Adipose tissue (tissue), 3 donors: ENCODE measurements around the gene FCHSD2. TPM values are rescaled to one million over a fixed set of nuclear protein-coding genes. Genes with fewer than 3 reads are reported as not detected.
"Not testable (repeated sequence)": the region's sequence is repeated elsewhere in the genome, so short reads cannot be mapped to it uniquely, and the experiment has no call there.

Experiments
- H3K27ac ChIP-seq: one replicate; pipeline ENCODE4 v1.5.1; 2013; ENCODE audit warnings: low read depth, low read length
- WGBS, 3 donors: extraction: QIAGEN DNeasy Blood & Tissue Kit; methylation state at CpG; one replicate each; pipeline ENCODE4 v1.1.7; 2013; 5-methylcytosine and 5-hydroxymethylcytosine counted together
- polyA plus RNA-seq, 3 donors: library from polyadenylated mRNA; stranded (reverse); fragments of 200-250 nt; gene quantifications; one replicate each; pipeline ENCODE4 v1.2.3, GENCODE V29; 2013
- donor health status: healthy with polysubstance abuse.
- donor health status: Bipolar disorder and iron deficiency.
- donor health status: healthy.

Gene FCHSD2
- polyA plus RNA-seq, 3 donors, result 4.9 to 17.8 (median 16.3) TPM

DNA sequence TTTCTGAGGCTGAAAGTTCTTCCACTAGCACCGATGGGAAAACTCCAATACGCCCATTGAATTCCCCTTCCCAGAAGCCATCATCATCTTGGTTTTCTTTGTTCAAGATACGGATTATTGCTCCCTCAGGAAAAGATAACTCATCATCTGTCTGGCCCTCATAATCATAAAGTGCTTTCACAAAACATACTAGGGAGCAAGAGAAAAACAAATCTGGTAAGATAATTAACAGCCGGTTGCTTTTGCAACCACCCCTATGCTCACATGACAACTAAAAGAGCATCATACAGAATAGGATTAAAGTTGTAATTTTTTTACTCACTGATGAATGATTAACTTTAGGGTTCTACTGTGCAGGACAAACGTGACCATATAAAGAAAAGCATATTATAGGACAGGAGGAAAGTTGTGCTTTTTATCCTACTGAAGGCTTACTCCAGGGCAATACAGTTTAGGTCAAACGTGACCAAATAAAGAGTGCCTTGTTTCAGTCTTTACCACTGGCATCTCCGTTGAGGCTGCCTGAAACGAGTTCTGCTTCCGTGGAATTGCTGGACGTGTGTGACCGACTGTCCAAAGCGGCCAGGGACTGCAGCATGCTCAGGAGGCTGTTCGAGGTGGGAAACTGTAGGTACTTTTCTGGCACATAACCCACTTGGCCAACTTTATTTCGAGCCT is 299.3 kb downstream of the FCHSD2 start:
- 71 to 86% (median 80%) methylated on average over 14 of the region's 14 CpGs for WGBS, 3 donors
- no peak overlapping the region for H3K27ac ChIP-seq

DNA sequence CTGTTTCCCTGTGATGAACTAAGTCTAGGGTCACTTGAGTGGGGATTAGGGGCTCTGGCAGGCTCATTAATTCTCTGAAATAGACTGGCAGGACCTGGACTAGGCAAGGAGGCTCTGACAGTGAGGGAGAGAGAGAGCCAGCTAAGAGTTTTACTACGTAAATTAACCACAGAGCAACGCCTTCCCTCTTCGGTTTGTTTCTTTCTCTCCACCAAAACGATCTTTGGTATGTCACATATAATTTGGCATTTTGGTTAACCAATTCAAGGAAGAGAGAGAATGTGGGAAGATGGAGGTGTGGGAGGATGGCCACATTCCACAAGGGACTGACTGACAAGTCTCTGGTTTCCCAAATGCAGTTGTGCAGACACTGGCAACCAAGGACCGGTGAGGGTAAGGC is 300.0 kb downstream of the FCHSD2 start:
- WGBS, 3 donors, result 81 to 86% (median 83%) methylated on average over 5 of the region's 5 CpGs
- no peak overlapping the region for H3K27ac ChIP-seq

DNA sequence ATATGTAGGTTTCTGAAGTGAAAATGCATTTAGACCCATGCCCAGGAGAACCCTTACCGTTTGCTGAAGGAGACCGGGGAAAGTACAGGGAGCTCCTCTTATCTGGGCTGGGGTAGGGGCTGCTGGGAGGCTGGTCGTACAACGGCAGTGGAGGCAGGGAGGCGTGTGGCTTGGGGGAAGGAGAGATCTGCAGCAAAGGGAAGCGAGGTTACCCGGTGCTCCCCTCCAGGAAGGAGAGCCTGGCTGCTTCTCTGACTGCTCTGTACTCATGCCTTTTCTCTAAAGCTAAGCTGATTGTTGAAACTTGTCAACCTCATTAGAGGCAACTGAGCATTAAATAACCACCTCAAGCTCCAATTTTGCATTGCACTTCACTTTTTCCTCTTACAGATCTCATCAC is 300.7 kb downstream of the FCHSD2 start:
- WGBS, 3 donors, result 85 to 89% (median 85%) methylated on average over 7 of the region's 7 CpGs
- no peak overlapping the region for H3K27ac ChIP-seq

DNA sequence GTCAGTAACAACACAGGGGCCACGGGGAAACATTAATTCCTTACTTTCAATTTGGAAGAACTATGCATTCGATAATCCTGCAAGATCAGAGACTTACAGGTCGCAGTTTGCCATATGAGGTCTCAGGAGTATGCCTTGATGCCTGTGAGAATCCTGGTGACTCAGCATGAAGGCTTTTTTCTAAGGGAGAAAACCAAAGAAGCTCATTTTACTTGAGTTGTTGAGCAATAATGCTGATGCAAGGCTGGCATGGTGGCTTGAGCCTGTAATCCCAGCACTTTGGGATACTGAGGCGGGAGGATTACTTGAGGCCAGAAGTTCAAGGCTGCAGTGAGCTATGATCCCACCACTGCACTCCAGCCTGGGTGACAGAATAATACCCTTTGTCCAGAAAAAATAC is 301.3 kb downstream of the FCHSD2 start:
- H3K27ac ChIP-seq, result no peak overlapping the region
- WGBS, 3 donors, result 73 to 97% (median 89%) methylated on average over 4 of the region's 4 CpGs

DNA sequence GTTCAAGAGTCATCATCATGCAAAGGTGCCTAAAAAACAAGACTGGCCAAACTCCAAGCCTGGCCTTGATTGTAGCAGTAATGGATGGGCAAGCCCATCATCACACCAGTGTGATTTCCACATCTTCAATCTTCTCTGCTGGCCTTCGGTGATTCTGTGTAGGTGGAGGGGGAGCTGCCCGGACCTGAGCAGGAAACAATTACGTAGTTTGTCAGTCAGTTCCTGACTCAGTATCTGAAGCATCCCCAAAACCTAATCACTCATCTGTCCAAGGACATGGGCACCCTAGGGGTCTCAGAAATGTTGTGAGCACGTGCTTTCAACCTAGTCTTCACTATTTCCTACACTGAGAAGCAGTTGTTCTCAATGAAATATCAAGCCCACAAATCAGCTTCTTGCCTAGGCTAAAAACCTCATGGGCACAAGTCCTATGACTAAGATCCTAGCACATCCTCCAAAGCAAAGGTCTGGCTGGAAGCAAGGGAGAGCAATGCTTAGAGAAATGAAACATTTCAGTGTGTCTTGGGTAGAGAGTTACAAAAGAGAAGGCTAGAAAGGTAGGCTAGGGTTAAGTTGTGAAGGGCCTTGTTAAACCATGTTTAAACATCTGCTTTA is 303.3 kb downstream of the FCHSD2 start:
- 63 to 77% (median 77%) methylated on average over 4 of the region's 4 CpGs for WGBS, 3 donors
- H3K27ac ChIP-seq, result no peak overlapping the region

DNA sequence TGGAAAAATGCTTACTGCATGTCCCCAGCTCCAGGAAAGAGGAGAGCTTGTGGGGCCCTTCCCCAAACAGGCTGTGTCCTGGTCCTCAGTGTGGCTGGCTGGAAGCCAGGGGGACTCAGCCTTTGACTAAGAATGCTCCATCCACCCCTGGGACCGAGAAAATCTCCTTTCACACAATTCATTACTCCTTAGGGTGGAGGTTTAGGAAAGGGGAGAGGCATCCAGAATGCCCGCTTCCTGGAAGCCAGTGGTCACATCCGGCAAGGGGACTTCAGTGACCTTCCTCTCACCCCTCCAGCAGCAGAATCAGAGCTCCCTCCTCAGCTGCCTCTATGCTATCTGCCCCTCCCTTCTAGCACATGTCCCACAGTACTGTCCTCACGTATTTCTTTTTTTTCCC is 306.0 kb downstream of the FCHSD2 start:
- WGBS, 3 donors, result 45 to 74% (median 48%) methylated on average over 4 of the region's 4 CpGs
- H3K27ac ChIP-seq, result no peak overlapping the region

DNA sequence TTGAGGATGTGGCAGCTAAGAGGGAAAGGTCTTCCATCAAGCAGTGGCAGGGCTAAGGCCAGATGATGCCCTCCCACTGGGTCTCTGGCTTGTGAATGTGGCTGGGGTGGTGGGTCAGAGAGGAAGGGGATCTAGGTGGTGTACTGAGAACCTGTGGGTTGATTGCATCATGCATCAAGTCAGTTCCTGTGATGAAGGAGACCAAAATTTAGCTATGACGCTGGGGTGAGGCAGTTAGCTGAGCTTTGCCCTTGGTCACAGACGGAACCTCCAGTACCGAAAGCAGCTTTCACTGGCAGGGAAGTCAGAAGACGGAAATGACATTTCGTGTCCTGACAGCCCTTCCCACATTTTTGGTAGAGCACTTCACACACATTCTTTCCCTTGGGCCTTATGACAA is 307.2 kb downstream of the FCHSD2 start:
- H3K27ac ChIP-seq, result peak overlapping the region; percentile 41
- WGBS, 3 donors, result 38 to 83% (median 46%) methylated on average over 5 of the region's 5 CpGs

DNA sequence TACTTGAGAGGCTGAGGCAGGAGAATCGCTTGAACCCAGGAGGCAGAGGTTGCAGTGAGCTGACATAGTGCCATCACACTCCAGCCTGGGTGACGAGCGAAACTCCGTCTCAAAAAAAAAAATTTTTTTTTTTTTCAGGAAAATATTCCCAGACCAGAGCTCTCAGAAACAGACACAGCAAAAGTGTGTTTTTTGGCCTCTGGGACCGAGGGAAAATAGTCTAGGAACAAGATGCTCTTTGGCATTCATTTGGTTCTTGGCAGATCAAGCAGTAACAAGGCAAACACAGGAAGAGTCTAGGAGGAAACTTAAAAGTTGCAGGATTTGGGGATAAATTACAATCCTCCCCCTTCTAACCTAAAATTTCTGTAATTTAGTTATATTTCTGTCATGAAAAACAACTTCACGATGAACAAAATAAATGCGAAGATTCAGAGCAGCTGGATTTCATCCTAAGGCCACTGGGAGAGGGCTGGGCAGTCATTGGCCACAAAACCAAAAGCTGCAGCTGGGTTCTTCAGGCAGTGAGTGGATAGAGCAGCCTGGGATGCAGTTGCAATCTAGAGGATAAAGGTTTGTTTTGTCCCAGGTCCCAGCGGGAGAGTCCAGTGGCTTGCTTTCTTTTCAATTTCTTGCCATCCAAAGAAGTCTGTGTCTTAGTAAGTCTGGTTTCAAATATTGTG is 308.2 kb downstream of the FCHSD2 start:
- WGBS, 3 donors, result 38 to 68% (median 51%) methylated on average over 8 of the region's 8 CpGs
- no peak overlapping the region for H3K27ac ChIP-seq

DNA sequence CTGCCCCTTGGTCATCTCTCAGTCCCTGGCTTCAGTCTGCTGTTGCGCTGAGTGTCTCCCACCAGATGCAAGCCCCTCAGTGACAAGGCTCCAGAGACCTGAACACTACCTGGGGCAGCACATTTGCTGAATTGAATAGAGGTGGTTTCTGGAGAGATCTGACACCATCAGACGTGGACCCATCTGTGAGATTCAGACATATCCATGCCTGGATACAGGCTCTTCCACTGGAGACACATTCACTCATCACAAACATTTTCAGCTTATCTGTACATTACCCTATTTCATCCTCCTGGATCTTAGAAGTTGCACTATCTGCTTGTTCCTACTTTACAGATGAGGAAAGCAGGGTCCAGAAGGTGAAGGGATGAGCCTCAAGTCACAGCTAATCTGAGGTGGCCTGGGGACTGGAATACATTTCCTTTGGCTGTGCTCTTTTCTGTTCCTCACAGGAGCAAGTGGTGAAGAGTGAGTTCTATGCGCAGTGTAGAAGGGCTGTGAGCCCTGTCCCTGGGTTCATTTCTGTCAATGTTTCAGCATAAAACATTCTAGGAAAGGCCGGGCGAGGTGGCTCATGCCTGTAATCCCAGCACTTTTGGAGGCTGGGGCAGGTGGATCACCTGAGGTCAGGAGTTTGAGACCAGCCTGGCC is 308.9 kb downstream of the FCHSD2 start:
- WGBS, 3 donors, result 91 to 97% (median 94%) methylated on average over 5 of the region's 5 CpGs
- H3K27ac ChIP-seq, result no peak overlapping the region

DNA sequence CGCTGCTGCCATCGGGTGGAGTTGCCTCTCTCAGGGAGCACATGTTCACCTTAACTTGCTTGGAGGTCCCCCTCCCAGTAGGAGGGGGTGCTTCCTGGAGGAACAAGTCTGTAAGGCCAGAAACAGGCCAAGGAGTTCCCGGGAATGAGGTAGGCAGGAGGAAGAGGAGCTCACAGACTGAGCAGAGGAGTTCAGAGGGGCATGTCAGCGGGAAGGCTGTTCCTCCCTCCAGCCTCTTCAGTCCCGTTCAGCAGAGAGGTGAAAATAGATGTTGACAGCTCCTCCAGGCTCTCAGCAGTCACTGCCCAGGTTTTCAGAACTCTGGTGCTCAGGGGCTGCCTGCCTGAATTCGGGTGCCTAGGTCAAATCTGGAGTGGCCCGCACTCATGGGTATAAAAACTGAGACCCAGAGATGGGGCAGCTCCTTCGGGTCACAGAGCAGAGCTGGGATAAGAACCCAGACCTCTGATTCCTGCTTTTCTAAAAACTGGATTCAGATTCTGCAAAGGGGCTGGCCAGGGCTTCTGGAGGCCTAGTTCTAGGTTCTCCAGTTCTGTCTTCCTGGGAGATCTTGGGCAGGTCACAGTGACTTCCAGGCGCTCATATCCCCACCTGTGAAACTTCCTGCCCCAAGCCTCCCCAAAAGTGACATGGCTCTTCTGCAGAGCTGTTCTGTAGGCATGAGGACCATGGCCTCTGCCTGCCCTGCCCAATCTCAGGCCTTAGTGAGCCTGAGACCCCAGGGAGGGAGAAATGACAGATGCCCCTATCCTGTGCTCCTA is 309.6 kb downstream of the FCHSD2 start:
- WGBS, 3 donors, result 65 to 74% (median 72%) methylated on average over 9 of the region's 9 CpGs
- no peak overlapping the region for H3K27ac ChIP-seq

DNA sequence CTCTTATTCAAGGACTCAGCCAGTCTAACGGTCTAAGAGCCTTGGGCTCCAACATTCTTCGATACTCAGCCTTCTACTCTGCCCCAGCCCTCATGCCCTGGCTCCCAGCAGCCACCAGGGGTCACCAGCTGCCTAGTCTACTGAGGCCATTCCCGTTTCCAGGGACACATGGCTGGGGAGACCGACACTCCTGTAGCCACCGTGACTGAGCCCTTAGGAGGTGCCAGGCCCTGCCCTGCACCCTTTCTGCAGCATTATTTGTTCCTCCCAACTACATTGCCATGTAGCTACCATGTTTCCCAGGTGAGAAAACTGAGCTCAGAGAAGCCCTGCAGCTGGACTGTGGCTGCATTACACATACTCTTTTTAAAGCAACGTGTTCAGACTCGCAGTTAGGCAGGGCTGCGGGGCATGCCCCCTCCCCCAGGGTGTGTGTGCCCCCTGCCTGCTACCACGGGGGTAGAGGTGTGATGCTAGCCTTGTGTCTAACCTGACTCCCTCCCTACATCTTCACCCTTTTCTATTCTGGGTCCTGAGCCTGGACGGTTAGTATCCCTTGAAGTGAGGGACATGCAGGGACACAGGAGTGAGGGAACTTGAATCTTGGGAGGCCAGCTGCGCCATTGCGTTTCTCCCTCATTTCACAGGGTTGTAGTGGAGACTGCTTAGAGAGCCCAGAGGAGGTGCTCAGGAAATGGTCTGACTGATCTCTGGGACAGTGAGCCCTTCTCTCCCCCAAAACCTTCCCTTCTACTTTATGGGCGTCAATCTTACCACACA is 310.4 kb downstream of the FCHSD2 start:
- WGBS, 3 donors, result 36 to 56% (median 46%) methylated on average over 13 of the region's 13 CpGs
- H3K27ac ChIP-seq, result no peak overlapping the region

DNA sequence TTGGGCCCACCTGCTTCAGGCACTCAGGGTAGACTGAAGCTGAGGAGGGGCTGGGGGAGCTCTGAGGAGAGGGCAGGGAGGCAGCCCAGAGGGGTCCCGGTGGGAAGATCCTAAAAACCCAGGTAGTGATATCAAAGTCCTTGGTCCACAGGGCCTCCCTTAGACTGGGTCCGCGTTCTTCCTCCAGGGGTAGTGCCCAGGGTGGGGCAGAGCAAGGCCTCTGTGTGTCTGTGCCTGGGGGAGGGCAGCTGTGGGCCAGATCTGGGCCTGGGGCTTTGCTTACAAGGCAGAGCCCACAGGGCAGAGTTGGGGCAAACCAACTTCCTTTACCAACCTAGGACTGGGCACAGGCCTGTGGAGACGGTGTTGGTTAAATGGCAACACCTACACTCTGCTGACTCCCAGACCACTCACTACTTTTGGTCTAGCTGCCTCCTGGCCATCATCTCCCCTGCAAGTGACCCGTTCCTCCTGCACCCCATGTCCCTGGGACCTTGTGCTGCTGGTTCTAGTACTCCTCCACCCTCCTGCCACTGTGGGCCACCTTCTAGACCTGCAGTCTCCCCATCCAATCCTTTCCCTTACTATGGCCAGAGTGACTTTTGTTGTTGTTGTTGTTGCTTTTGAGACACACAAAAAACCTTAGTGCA is 312.1 kb downstream of the FCHSD2 start:
- WGBS, 3 donors, result 88 to 93% (median 90%) methylated on average over 5 of the region's 5 CpGs
- H3K27ac ChIP-seq, result no peak overlapping the region

DNA sequence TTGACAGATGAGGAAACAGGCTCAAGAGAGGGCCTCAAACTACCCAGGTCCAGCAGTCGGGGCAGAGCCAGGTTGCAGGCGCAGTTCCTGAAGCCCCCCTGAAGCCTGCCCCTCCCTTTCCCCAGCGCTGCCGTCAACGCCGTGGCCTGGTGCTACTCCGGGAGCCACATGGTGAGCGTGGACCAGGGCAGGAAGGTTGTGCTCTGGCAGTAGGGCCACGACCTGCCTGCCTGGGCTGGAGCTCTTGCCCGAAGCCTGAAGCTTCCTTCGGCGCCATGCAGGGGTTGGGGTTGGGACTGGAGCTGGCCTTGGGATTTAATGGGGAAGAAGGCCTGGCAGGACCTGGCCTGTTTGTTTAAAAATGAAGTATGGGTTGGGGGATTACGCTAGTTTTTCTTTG is 312.9 kb downstream of the FCHSD2 start:
- no peak overlapping the region for H3K27ac ChIP-seq
- WGBS, 3 donors, result 94 to 97% (median 95%) methylated on average over 13 of the region's 13 CpGs

DNA sequence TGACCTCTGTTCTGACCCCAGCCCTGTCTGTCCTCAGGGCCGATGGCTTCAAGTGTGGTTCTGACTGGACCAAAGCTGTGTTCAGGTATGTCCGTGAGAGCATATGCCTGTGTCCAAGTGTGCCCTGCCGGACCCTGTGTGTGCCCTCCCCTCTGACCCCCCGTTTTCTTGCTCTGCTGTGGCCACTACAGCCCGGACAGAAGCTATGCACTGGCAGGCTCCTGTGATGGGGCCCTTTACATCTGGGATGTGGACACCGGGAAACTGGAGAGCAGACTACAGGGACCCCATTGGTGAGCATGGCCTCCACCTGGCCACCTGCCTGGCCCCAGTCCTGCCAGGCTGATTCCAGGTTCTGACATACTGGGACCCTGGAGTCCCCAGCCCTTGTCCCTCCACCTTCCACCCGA is 313.4 kb downstream of the FCHSD2 start:
- H3K27ac ChIP-seq, result no peak overlapping the region
- 83 to 85% (median 85%) methylated on average over 7 of the region's 7 CpGs for WGBS, 3 donors

DNA sequence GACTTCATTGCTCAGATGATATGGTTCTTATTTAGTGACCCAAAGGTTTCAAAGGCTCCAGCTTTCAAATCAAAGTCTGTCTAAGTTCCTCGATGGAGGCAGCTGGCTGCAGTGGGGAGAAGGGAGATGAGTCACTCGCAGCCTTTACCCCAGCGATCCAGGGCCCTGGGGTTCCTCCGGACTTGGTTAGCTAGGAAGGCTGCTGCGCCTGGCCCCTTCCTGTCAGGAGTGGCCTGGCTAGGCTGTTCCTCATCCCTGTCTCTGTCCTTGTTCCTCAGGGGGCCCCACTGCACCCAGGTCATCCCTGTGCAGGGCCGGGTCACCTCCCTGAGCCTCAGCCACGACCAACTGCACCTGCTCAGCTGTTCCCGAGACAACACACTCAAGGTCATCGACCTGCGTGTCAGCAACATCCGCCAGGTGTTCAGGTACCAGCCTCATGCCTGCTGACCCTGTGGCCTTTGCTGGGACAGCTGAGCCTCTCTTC is 314.0 kb downstream of the FCHSD2 start:
- H3K27ac ChIP-seq, result no peak overlapping the region
- WGBS, 3 donors, result 48 to 63% (median 50%) methylated on average over 11 of the region's 11 CpGs

DNA sequence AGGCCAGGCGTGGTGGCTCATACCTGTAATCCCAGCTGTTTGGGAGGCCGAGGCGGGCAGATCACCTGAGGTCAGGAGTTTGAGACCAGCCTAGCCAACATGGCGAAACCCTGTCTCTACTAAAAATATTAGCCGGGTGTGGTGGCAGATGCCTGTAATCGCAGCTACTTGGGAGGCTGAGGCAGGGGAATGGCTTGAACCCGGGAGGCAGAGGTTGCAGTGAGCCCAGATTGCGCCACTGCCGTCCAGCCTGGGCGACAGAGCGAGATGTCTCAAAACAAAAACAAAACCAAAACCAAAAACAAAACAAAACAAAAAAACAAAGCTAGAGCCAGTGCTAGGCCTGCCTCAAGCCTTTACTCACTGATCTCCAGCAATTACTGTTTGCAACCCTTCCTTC is 314.5 kb downstream of the FCHSD2 start:
- WGBS, 3 donors, result 68 to 86% (median 69%) methylated on average over 11 of the region's 11 CpGs
- not testable (repeated sequence) for H3K27ac ChIP-seq

DNA sequence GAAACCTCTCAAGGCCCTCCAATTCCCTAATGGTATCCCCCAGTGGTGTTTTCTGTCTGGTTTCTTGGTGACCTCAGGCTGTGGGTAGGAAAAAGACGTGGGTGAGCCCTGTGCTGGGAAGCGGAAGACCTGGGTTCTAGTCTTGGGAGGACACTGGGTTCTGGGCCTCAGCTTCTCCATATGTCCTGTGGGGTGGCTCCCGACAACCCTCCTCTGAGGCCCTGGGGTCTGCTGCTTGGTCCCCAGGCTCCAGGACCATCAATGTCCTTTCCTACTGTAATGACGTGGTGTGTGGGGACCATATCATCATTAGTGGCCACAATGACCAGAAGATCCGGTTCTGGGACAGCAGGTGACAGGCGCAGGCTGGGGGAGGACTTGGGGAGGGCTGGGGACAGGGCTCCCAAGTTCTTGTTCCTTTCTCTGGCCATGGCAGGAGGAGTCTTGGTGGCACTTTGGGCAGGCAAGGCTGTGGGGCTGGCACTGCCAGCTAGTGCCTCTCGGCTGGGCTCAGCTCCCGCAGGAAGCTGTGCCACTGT is 315.1 kb downstream of the FCHSD2 start:
- H3K27ac ChIP-seq, result no peak overlapping the region

More for the DNA sequence above, 315.1 kb downstream of the FCHSD2 start:
- 90 to 92% (median 92%) methylated on average over 8 of the region's 8 CpGs for WGBS, 3 donors
